ENCODE measurements around the gene SMIM27. TPM values are rescaled to one million over a fixed set of nuclear protein-coding genes. Genes with fewer than 3 reads are reported as not detected.

The SMIM27 gene
- total and polyA plus RNA-seq, 2 of the 8 experiments (the other 6 are each of a cell fraction or from before 2014, with no cell fraction given), result 3.6 to 18.1 TPM

DNA sequence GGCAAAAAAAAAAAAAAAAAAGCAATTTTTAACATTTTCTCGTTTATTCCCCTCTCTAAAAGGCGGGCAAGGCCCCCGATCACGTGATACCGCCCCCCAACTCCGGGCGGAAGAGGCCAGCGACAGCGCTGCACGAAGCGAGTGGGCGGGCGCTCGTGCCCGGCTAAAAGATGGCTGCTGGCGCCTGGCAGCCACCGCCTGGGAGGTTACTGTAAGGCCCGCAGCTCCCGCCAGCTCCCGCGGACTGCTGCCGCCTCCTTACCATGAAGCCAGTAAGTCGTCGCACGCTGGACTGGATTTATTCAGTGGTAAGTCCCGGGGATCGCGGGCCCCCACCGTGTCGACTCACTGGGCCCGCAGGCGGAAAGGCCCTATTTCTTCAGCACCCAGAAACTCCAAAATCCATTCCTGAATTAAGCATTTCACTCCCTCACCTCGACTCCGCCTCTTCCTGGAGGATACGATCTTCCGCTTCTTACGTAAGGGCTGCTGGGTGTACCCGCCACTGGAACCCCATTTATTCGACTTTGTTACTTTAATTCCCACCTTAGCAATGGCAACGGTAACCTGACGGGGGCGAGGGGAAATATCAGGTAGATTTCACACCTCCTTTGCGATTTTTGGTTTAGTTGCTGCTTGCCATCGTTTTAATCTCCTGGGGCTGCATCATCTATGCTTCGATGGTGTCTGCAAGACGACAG is at the start of gene SMIM27, which contains the start of gene TOPORS (continued):
- no peak for TF ChIP-seq MAFK (IDR thresholded peaks at IDR 0.05; ENCODE audit: low read depth, low read length)
- no peak for TF ChIP-seq KDM1A (IDR thresholded peaks at IDR 0.05; ENCODE audit: borderline replicate concordance, low read length)
- peak; percentile 100 for TF ChIP-seq TAF1 (IDR thresholded peaks at IDR 0.05; ENCODE audit: low read depth, low read length)
- TF ChIP-seq POLR2A (IDR thresholded peaks at IDR 0.05; ENCODE audit: control extremely low read depth in 1 of 2, low read depth in 2 of 2, low read length in 2 of 2), result peak; percentile 89 to 96
- TF ChIP-seq SP2 (IDR thresholded peaks at IDR 0.05; ENCODE audit: low read length), result no peak; the same call in 1 of the 2 replicates
- TF ChIP-seq KDM5A (IDR thresholded peaks at IDR 0.05; ENCODE audit: low read length), result 0 out of 2 replicates have a peak, but pooled peaks have one; percentile 16
- TF ChIP-seq ZNF274 (IDR thresholded peaks at IDR 0.05; ENCODE audit: borderline replicate concordance, extremely low read depth, low read length), result no peak
- TF ChIP-seq, protein P1, sequence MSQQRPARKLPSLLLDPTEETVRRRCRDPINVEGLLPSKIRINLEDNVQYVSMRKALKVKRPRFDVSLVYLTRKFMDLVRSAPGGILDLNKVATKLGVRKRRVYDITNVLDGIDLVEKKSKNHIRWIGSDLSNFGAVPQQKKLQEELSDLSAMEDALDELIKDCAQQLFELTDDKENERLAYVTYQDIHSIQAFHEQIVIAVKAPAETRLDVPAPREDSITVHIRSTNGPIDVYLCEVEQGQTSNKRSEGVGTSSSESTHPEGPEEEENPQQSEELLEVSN (IDR thresholded peaks at IDR 0.05), result 0 out of 2 replicates have a peak, but pooled peaks have one; percentile 11
- no peak for TF ChIP-seq RXRA (IDR thresholded peaks at IDR 0.05; ENCODE audit: insufficient read depth, low read depth, low read length)
- no peak for TF ChIP-seq BRCA1 (IDR thresholded peaks at IDR 0.05; ENCODE audit: low read depth, low read length)
- peak; percentile 12 for TF ChIP-seq SAP30 (IDR thresholded peaks at IDR 0.05; ENCODE audit: insufficient read depth, insufficient replicate concordance, low read length)
- no peak; the same call in 1 of the 2 replicates for TF ChIP-seq CHD1 (IDR thresholded peaks at IDR 0.05; ENCODE audit: low read depth, low read length)
- TF ChIP-seq SRF (IDR thresholded peaks at IDR 0.05; ENCODE audit: low read depth, low read length), result 0 out of 2 replicates have a peak, but pooled peaks have one; percentile 5
- no peak for TF ChIP-seq SUZ12 (IDR thresholded peaks at IDR 0.05; ENCODE audit: low read length)
- TF ChIP-seq TEAD4 (IDR thresholded peaks at IDR 0.05; ENCODE audit: low read depth, low read length), result no peak
- TF ChIP-seq CREB1 (IDR thresholded peaks at IDR 0.05), result no peak; the same call in 1 of the 2 replicates
- TF ChIP-seq RNF2 (IDR thresholded peaks at IDR 0.05; ENCODE audit: borderline replicate concordance, low read depth, low read length, missing control alignments, poor library complexity, severe bottlenecking), result no peak
- TF ChIP-seq RBBP5 (IDR thresholded peaks at IDR 0.05; ENCODE audit: borderline replicate concordance, low read depth, low read length), result no peak
- 0 out of 2 replicates have a peak, but pooled peaks have one; percentile 61 for TF ChIP-seq TCF12 (IDR thresholded peaks at IDR 0.05; ENCODE audit: low read depth, low read length)
- TF ChIP-seq POLR2AphosphoS5 (IDR thresholded peaks at IDR 0.05; ENCODE audit: low read depth, low read length), result peak; percentile 91
- TF ChIP-seq ASH2L (IDR thresholded peaks at IDR 0.05; ENCODE audit: low read length), result peak; percentile 33
- TF ChIP-seq, protein P2, sequence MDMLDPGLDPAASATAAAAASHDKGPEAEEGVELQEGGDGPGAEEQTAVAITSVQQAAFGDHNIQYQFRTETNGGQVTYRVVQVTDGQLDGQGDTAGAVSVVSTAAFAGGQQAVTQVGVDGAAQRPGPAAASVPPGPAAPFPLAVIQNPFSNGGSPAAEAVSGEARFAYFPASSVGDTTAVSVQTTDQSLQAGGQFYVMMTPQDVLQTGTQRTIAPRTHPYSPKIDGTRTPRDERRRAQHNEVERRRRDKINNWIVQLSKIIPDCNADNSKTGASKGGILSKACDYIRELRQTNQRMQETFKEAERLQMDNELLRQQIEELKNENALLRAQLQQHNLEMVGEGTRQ (IDR thresholded peaks at IDR 0.05; ENCODE audit: low read length), result peak; percentile 89

Data from H1 (cell line).